Adrenal gland (tissue), 12 donors: ENCODE data around the gene LGALS4. TPM values are rescaled to one million over a fixed set of nuclear protein-coding genes. Genes with fewer than 3 reads are reported as not detected.
"Not testable (repeated sequence)": the region's sequence is repeated elsewhere in the genome, so short reads cannot be mapped to it uniquely, and the experiment has no call there.

Experiments used
- DNase-seq, 7 donors: peaks; one replicate each; pipeline ENCODE4 v3.0.0-alpha.2; 2019 to 2020
- H3K27ac ChIP-seq, 5 donors: fragments of 200-600 bp; sonication (generic) in 4 of 5; 1 replicate in 3 of 5; 2 replicates in 2 of 5; pipeline versions ENCODE4 v1.5.1 to v1.8.0; 2016 to 2020; ENCODE audit warnings: mild to moderate bottlenecking in 1 of 5
- H3K27me3 ChIP-seq: fragments of 200-600 bp; 2 replicates; pipeline ENCODE4 v1.8.0; 2021
- H3K36me3 ChIP-seq, 2 donors: fragments of 200-600 bp; replicated peaks in 1 of 2; 1 replicate in 1 of 2; 2 replicates in 1 of 2; pipeline versions ENCODE4 v1.5.1 to v1.8.0; 2018 to 2022
- H3K4me1 ChIP-seq, 2 donors: fragments of 200-600 bp; replicated peaks in 1 of 2; 1 replicate in 1 of 2; 2 replicates in 1 of 2; pipeline versions ENCODE4 v1.5.1 to v1.8.0; 2018 to 2021
- H3K4me3 ChIP-seq, 4 donors: fragments of 200-600 bp; sonication (generic) in 3 of 4; one replicate each; pipeline ENCODE4 v1.5.1; 2016 to 2018
- H3K9me3 ChIP-seq, 3 donors: fragments of 200-600 bp; sonication (generic) in 1 of 3; replicated peaks in 1 of 3; 1 replicate in 2 of 3; 2 replicates in 1 of 3; pipeline versions ENCODE4 v1.5.1 to v1.8.0; 2016 to 2021
- CTCF ChIP-seq, 6 experiments: fragments of 450-650 bp in 4 of 6; fragments of 200-600 bp in 2 of 6; sonication (generic) in 1 of 6; IDR thresholded peaks; 1 replicate in 5 of 6; 2 replicates in 1 of 6; pipeline versions ENCODE4 v1.5.1 to v1.8.0; 2016 to 2021; ENCODE audit warnings: antibody characterized with exemption in 6 of 6, mild to moderate bottlenecking in 2 of 6, moderate library complexity in 1 of 6
- POLR2A ChIP-seq, 2 donors: fragments of 450-650 bp; IDR thresholded peaks; one replicate each; pipeline ENCODE4 v1.6.1; 2017; ENCODE audit warnings: antibody characterized with exemption in 2 of 2, mild to moderate bottlenecking in 2 of 2, moderate library complexity in 1 of 2
- WGBS, 4 donors: extraction: QIAGEN DNeasy Blood & Tissue Kit in 2 of 4; methylation state at CpG; one replicate each; pipeline versions ENCODE4 v1.1.5 to v1.1.7; 2013 to 2017; 5-methylcytosine and 5-hydroxymethylcytosine counted together
- intact Hi-C, 2 donors: fragments of 100-400 bp; cut with DNase I; formaldehyde crosslinking; loops; one replicate each; pipeline versions ENCODE4 v1.14.1 to v1.15.0; 2022 to 2023
- polyA plus RNA-seq, 3 donors: library from polyadenylated mRNA; stranded (reverse); fragments of 200-250 nt in 2 of 3; fragments of 350-450 nt in 1 of 3; fragmentation: Illumina TruSeq in 1 of 3; extraction: RNeasy Lipid Tissue Mini Kit (QIAGEN cat#74804) in 1 of 3; gene quantifications; one replicate each; pipeline ENCODE4 v1.2.3, GENCODE V29; 2013 to 2014
- total RNA-seq, 9 donors: library from RNA; depleted of rRNA in 4 of 9; stranded (reverse); fragments of >200 nt in 4 of 9; fragments of 120-200 nt in 1 of 9; fragmentation: NEBNext Ultra II Directional in 1 of 9; extraction: Animal tissue kit (Norgen Biotek cat#: 25700) in 1 of 9; gene quantifications; one replicate each; pipeline versions ENCODE4 v1.1.0 to v1.2.4, GENCODE V29; 2013 to 2023
- donor health status: healthy with polysubstance abuse.
- donor health status: Bipolar disorder and iron deficiency.
- donor health status: DM: yes; HTN: yes; CAD: no.
- donor health status: DM: no; HTN: no; CAD: no.
- donor health status: DM: no; HTN: no; CAD: no.
- donor health status: DM: yes; HTN: yes; CAD: no.

The LGALS4 gene
- total and polyA plus RNA-seq, 12 donors: 0.30 to 4.5 (median 1.5) TPM; not detected in 5

- peaks cover 0 to under 1% of the 10 kb centered on the region in 2 donors for H3K4me1 ChIP-seq
- H3K4me3 ChIP-seq: no peak within 1 kb of the TSS
- WGBS, 4 donors: 85 to 94% (median 92%) methylated on average over 4 to 10 of the region's 14 CpGs
- no peak for DNase-seq
- intact Hi-C loops: no loop called here
- TF ChIP-seq CTCF (IDR thresholded peaks at IDR 0.05) (no peak), POLR2A (IDR thresholded peaks at IDR 0.05) (no peak)
- H3K27me3 ChIP-seq: no peaks in the 10 kb centered on the region
- H3K27ac ChIP-seq: no peak within 1 kb of the TSS
- H3K36me3 ChIP-seq: no peaks in the 10 kb centered on the region
- H3K9me3 ChIP-seq: no peaks in the 10 kb centered on the region
These were observed 39.1 kb downstream of the LGALS4 start, which contains the start of gene LGALS7 for GRCh38 chr19:38773469-38774177. Gene LGALS7 (minus strand): TSS chr19:38773517. CDS start chr19:38773492, 25 bp downstream.

- H3K4me1 ChIP-seq, intact Hi-C loops: not testable (repeated sequence)
These were observed 41.2 kb downstream of the LGALS4 start for GRCh38 chr19:38771569-38771968.

DNA sequence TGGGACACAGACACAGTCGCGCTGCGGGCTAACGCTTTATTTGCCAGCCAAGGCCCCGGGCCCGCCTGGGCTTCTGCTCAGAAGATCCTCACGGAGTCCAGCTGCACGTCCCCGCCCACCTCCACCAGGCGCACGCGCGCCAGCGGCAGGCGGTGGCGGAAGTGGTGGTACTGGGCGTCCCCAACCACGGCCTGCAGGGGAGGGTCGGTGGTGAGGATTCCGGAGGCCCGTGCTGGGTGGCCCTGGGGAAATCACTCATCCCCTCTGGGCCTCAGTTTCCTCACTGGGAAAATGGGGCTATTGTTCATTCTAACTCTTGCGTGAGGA is 41.8 kb downstream of the LGALS4 start:
- H3K27ac ChIP-seq, H3K36me3 ChIP-seq, H3K4me1 ChIP-seq, DNase-seq, H3K4me3 ChIP-seq, H3K9me3 ChIP-seq, H3K27me3 ChIP-seq, intact Hi-C loops: not testable (repeated sequence)
- WGBS, 4 donors: 13 to 57% methylated on average over 1 of the region's 22 CpGs; no CpG with 5 or more reads in 2 of the 4 donors

More at GRCh38 chr19:38771569-38771968, 41.2 kb downstream of the LGALS4 start:
- H3K27ac ChIP-seq, DNase-seq, H3K36me3 ChIP-seq, H3K27me3 ChIP-seq, H3K9me3 ChIP-seq, H3K4me3 ChIP-seq: not testable (repeated sequence)
- WGBS, 4 donors: 56 to 94% methylated on average over 3 to 5 of the region's 30 CpGs; no CpG with 5 or more reads in 2 of the 4 donors

GRCh38 chr19:38770228-38770948 is 42.4 kb downstream of the LGALS4 start:
- intact Hi-C loops, H3K36me3 ChIP-seq, DNase-seq, H3K4me1 ChIP-seq, H3K9me3 ChIP-seq, H3K27me3 ChIP-seq: not testable (repeated sequence)
- 22% methylated on average over 20 to 26 of the region's 58 CpGs; no CpG with 5 or more reads in 2 of the 4 donors for WGBS, 4 donors
- Histone ChIP-seq H3K27ac (peak overlapping the region in 2 of 5 donors; percentile 67 to 74), H3K4me3 (peak overlapping the region in 1 of 4 donors; percentile 45)

GRCh38 chr19:38769635-38770211 is 43.0 kb downstream of the LGALS4 start:
- TF ChIP-seq POLR2A (IDR thresholded peaks at IDR 0.05): no peak
- peak; percentile 63 to 92 (median 76) for TF ChIP-seq CTCF (IDR thresholded peaks at IDR 0.05)
- Histone ChIP-seq H3K4me3 (peak overlapping the region in 1 of 4 donors; percentile 45), H3K27ac (peak overlapping the region in 2 of 5 donors; percentile 67 to 74), H3K4me1 (no peaks in the 10 kb centered on the region), H3K36me3 (no peaks in the 10 kb centered on the region), H3K9me3 (no peaks in the 10 kb centered on the region), H3K27me3 (no peaks in the 10 kb centered on the region)
- peak; percentile 68 to 88 (median 83) for DNase-seq
- intact Hi-C loops: no loop called here
- 22 to 60% (median 33%) methylated on average over 2 to 42 of the region's 42 CpGs for WGBS, 4 donors
